Activated CD8-positive, alpha-beta T cell treated with anti-CD3 and anti-CD28 coated beads, Interleukin-2, amount 10 ng/mL, durations not matched to agents 7 days and 5 days (primary cell): ENCODE data around the gene USPL1. TPM values are rescaled to one million over a fixed set of nuclear protein-coding genes. Genes with fewer than 3 reads are reported as not detected.
A peak's percentile ranks its signal among the peaks of the same experiment; 100 is the strongest.

Experiments used
- ATAC-seq: fragments of 150-1000 bp; cut with Tn5 transposase; one replicate; pipeline ENCODE4 v1.10.0; 2021; ENCODE audit warnings: moderate library complexity
- CTCF ChIA-PET: fragments of 350-600 bp; sonication (Branson Sonifier 250); formaldehyde crosslinking; loops from one replicate; lab custom pipeline; 2021; ENCODE audit warnings: antibody characterized with exemption; lab: Charles Lee
- POLR2A ChIA-PET: fragments of 350-600 bp; sonication (Branson Sonifier 250); formaldehyde crosslinking; loops from one replicate; lab custom pipeline; 2021; ENCODE audit warnings: antibody characterized with exemption; lab: Charles Lee
- DNase-seq: peaks from one replicate; pipeline ENCODE4 v3.0.0-alpha.2; 2020
- H3K27ac Mint-ChIP-seq: one replicate; pipeline ENCODE4 v1.8.0; 2021; ENCODE audit warnings: mild to moderate bottlenecking, mixed read lengths
- H3K27me3 Mint-ChIP-seq: one replicate; pipeline ENCODE4 v1.8.0; 2021; ENCODE audit warnings: low read depth, mixed read lengths
- H3K36me3 Mint-ChIP-seq: one replicate; pipeline ENCODE4 v1.8.0; 2021; ENCODE audit warnings: low read depth, mixed read lengths
- H3K4me1 Mint-ChIP-seq: one replicate; pipeline ENCODE4 v1.8.0; 2021; ENCODE audit warnings: low read depth, mixed read lengths
- H3K4me3 Mint-ChIP-seq: one replicate; pipeline ENCODE4 v1.8.0; 2021; ENCODE audit warnings: mild to moderate bottlenecking, mixed read lengths
- H3K9me3 Mint-ChIP-seq: one replicate; pipeline ENCODE4 v1.8.0; 2022; ENCODE audit warnings: mixed read lengths; ENCODE audit not compliant: insufficient read depth
- total RNA-seq, 2 experiments: library from RNA; stranded (reverse); gene quantifications; one replicate each; pipeline ENCODE4 v1.2.3, GENCODE V29; 2021

USPL1 gene
- total RNA-seq, 2 experiments from 2014 or later = 14.8 to 16.7 TPM

DNA sequence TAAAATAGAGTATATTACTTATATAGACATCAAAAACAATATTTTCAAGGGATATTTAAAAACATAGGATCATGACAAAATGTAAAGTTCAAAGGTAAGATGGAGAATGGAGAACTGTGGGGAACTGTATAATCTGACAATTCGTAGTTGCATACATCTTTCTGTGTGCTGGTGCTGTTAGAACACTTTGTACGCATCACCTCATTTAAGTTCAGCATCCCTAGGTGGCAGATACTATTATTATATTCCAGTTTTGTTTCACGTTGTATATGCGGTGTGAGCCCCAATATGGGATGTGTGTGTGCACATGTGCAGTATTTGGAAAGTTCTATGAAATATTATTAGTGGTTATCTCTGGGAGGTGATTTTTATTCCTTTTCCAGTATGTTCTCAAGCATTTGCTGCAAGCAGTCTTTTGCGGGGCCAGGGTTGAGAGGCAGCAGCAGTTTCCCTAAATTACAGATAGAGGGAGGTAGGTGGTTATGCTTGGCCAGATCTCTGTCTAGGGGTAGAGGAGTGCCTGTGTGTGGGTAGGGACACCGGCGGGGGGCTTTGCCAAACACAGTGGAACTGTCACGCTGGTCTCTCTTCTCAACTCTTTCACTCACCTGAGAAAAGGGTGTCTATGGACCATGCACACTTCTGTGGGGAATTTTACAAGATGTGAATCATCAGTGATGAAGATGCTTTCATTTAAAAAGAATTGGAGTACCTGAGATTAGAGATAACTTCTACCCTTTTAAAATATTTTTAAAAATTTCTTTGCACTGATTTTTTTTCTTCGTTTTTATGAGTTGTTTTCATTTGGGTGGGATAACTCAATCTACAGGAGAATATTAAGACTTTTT, 62.0 kb downstream of the USPL1 start:
- Mint-ChIP-seq H3K9me3 (no peaks in the 10 kb centered on the region), H3K4me1 (peaks cover 6% of the 10 kb centered on the region), H3K27me3 (peaks cover 25% of the 10 kb centered on the region), H3K36me3 (no peaks in the 10 kb centered on the region), H3K4me3 (no peak overlapping the region), H3K27ac (no peak overlapping the region)
- ATAC-seq (peak; percentile 93), DNase-seq (peak; percentile 56)
- CTCF ChIA-PET = interaction anchor here (0.8 to 1.1 kb wide), 2 partner anchors 58 to 123 kb away, joined by 3 read pairs; no protein-coding TSS in a partner anchor
- POLR2A ChIA-PET = no interaction called here

DNA sequence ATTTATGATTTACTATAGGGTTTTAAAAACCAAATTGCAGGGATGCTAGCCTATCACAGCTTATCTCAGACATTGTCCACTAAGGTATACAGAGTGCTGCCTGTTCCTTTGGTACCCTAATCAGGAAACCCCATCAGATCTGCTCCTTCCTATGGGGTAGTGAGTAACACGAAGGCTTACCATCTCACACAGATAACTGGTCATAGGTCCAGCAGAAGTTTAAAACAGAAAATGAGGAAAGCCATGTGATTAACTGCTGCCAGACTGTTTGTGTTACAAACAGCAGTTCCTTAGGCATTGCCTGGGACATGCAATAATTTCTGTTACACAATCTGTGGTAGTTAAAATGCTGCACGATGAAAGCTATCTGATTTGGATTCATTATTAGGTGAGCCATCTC, 64.1 kb downstream of the USPL1 start:
- Mint-ChIP-seq H3K36me3 (no peaks in the 10 kb centered on the region), H3K4me1 (peaks cover 10% of the 10 kb centered on the region), H3K4me3 (no peak overlapping the region), H3K27ac (no peak overlapping the region), H3K9me3 (no peaks in the 10 kb centered on the region), H3K27me3 (peaks cover 17% of the 10 kb centered on the region)
- CTCF ChIA-PET = interaction anchor here (0.8 to 1.6 kb wide), 6 partner anchors 15 to 126 kb away, joined by 3 to 5 read pairs (median 3); no protein-coding TSS in a partner anchor
- POLR2A ChIA-PET = no interaction called here
- DNase-seq (no peak), ATAC-seq (no peak)

DNA sequence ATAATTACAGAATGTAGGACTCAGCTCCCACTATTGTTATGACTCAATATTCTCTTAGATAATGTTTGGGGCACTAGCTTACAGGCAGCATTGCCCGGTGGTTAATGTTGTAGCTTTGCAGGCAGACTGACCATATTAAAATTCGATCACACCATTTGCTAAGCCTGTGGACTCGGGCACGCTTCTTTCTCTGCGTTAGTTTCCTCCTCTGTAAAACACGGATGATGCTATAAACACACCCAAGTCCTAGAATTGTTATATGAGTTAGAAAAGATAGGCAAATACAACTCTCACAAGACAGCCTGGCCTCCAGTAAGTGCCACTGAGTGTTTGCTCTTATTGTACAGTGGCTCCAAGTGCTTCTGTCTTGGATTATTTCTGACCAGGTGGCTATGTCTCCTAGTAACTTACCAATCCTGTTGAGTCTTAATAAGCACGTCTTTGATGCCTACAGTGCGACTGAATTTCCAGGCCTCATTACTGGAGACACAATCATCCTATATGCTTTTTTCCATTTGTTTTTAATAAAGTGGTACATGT, 67.7 kb downstream of the USPL1 start:
- ChIA-PET CTCF (no interaction called here), POLR2A (no interaction called here)
- Mint-ChIP-seq H3K36me3 (peaks cover 2% of the 10 kb centered on the region), H3K4me1 (peaks cover 14% of the 10 kb centered on the region), H3K27me3 (peaks cover 21% of the 10 kb centered on the region), H3K9me3 (peaks cover 6% of the 10 kb centered on the region), H3K27ac (no peak overlapping the region), H3K4me3 (no peak overlapping the region)
- DNase-seq = no peak
- ATAC-seq = no peak

DNA sequence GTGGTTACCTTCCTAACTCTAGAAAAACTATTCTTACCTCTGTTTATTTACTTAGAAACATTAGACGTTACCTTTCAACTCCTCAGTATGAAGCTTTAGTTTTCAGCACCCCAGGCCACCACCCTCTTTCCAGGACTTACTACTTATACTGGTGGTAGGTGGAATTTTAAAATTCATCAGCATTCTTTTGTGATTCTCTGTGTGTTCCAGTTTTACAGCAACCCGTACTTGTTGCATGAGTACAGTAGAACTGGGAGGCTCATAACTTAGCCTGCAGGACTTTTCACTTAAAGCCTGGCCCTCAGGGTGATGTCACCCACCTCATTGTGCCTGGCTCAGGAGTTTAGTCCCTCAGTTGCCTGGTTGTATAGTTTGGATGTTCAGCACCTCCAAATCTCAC, 68.3 kb downstream of the USPL1 start:
- CTCF ChIA-PET = no interaction called here
- Mint-ChIP-seq H3K9me3 (peaks cover 6% of the 10 kb centered on the region), H3K36me3 (peaks cover 2% of the 10 kb centered on the region), H3K4me3 (no peak overlapping the region), H3K4me1 (peaks cover 19% of the 10 kb centered on the region), H3K27ac (no peak overlapping the region), H3K27me3 (peaks cover 21% of the 10 kb centered on the region)
- DNase-seq = no peak
- POLR2A ChIA-PET = interaction anchor here (0.7 kb wide), 1 partner anchor 487 kb away, joined by 3 read pairs; no protein-coding TSS in a partner anchor
- ATAC-seq = no peak

DNA sequence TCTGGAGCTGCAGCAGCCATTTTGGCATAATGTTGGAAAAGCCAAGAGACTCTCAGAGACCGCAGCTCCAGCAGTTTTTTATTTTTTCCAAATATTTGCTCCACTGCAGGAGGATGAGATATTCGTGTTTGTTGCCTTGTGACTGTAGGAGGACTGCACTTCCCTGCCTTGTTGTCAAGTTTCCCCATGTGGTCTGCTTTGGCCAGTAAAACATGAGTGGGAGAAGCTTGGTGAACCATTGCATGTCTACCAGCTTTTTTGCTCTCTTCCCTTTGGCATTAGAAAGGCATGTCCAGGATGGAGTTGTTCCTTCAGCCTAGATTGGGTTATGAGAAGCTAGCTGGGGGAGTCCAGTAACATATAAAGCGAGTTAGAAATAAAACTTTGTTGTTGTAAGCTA, 69.9 kb downstream of the USPL1 start:
- Mint-ChIP-seq H3K4me1 (peaks cover 19% of the 10 kb centered on the region), H3K36me3 (peaks cover 2% of the 10 kb centered on the region), H3K27me3 (peaks cover 21% of the 10 kb centered on the region), H3K27ac (no peak overlapping the region), H3K4me3 (no peak overlapping the region), H3K9me3 (peaks cover 6% of the 10 kb centered on the region)
- no peak for ATAC-seq
- POLR2A ChIA-PET = interaction anchor here (0.6 kb wide), 1 partner anchor 221 kb away, joined by 3 read pairs; no protein-coding TSS in a partner anchor
- CTCF ChIA-PET = interaction anchor here (1.2 kb wide), 1 partner anchor 12 kb away, joined by 4 read pairs; no protein-coding TSS in a partner anchor
- no peak for DNase-seq

DNA sequence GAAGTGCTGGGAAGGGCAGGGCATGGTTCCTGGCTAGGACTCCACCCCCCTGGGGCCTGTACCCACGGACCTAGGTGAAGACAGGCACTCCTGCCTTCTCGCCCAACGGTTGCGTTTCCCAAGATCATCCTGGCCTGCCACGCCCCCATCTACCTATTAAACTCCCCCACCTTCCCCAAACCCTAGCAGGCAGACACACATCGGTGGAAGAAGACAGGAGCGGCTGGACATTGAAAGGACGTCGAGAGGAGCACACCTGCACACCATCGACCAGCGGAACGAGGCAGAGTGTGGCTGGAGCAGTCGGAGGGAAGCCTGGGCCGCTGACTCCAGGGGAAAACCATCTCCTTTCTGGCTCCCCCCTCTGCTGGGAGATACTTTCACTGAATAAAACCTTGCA, 72.0 kb downstream of the USPL1 start:
- Mint-ChIP-seq H3K4me3 (no peak overlapping the region), H3K36me3 (peaks cover 3% of the 10 kb centered on the region), H3K27me3 (peaks cover 36% of the 10 kb centered on the region), H3K9me3 (peaks cover 6% of the 10 kb centered on the region), H3K27ac (peak overlapping the region; percentile 43), H3K4me1 (peaks cover 20% of the 10 kb centered on the region)
- CTCF ChIA-PET = interaction anchor here (1.1 to 1.7 kb wide), 2 partner anchors 50 to 77 kb away, joined by 3 read pairs; no protein-coding TSS in a partner anchor
- POLR2A ChIA-PET = no interaction called here
- ATAC-seq = no peak
- DNase-seq = no peak

DNA sequence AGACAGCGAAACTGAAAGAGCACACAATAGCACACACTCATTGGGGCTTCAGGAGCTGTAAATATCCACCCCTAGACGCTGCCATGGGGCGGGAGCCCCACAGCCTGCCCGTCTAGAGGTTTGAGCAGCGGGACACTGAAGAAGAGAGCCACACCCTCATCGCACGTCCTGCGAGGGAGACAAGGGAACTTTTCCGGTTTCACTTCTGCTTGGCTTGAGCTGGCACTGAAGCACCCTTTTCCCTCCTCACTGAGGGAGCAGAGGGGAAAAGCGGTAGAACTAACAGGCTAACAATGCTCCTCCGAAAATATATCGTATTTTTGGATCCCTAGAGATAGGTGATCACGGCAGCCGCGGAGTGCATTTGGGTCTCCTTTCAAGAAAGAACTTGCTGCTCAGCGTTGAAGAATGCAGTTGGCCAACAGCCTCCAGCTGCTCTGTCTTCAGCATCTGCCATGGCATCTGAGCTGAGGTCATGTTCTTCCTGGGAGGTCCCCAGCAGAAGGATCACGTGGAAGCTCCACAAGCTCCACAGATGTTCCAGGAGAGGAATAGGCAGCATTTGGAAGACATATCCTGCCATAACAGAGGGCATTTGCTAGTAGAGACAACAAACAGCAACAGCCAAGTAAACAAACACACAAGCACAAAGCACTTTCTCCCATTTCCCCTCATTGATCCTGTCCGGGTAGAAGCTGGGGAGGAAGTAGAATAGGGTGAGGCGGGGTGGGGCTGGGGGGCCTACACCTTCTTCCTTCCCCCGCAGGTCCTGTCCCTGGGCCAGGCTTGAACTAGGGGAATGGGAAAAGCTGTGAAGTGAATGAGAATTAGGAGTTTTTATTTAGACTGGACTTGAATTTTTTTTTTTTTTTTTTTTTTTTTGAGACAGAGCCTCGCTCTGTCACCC, 72.8 kb downstream of the USPL1 start:
- Mint-ChIP-seq H3K27ac (peak overlapping the region; percentile 43), H3K27me3 (peaks cover 40% of the 10 kb centered on the region), H3K4me3 (peak overlapping the region; percentile 58), H3K9me3 (peaks cover 6% of the 10 kb centered on the region), H3K4me1 (peaks cover 24% of the 10 kb centered on the region), H3K36me3 (peaks cover 5% of the 10 kb centered on the region)
- peak; percentile 38 for DNase-seq
- ChIA-PET POLR2A (no interaction called here), CTCF (interaction anchor here (0.8 to 1.7 kb wide), 4 partner anchors 10 to 76 kb away, joined by 3 to 4 read pairs (median 3); no protein-coding TSS in a partner anchor)
- ATAC-seq = peak; percentile 86

DNA sequence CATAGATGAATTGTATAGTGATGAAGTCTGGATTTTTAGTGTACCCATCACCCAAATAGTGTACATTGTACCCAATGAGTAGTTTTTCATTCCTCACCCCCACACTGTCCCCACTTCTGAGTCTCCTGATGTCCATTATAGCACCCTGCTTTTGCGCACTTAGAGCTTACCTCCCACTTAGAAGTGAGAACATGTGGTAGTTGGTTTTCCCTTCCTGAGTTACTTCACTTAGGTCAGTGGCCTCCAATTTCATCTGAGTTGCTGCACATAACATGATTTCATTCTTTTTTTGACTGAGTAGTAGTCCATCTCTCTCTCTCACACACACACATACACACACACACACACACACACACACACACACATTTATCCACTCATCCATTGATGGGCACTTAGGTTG, 74.4 kb downstream of the USPL1 start:
- ChIA-PET CTCF (no interaction called here), POLR2A (interaction anchor here (0.7 kb wide), 1 partner anchor 44 kb away, joined by 4 read pairs; no protein-coding TSS in a partner anchor)
- peaks cover 6% of the 10 kb centered on the region for H3K9me3 Mint-ChIP-seq
- H3K4me3 Mint-ChIP-seq = no peak overlapping the region
- H3K27ac Mint-ChIP-seq = no peak overlapping the region
- peaks cover 39% of the 10 kb centered on the region for H3K27me3 Mint-ChIP-seq
- DNase-seq (no peak), ATAC-seq (no peak)
- H3K4me1 Mint-ChIP-seq = peaks cover 32% of the 10 kb centered on the region
- H3K36me3 Mint-ChIP-seq = peaks cover 5% of the 10 kb centered on the region

DNA sequence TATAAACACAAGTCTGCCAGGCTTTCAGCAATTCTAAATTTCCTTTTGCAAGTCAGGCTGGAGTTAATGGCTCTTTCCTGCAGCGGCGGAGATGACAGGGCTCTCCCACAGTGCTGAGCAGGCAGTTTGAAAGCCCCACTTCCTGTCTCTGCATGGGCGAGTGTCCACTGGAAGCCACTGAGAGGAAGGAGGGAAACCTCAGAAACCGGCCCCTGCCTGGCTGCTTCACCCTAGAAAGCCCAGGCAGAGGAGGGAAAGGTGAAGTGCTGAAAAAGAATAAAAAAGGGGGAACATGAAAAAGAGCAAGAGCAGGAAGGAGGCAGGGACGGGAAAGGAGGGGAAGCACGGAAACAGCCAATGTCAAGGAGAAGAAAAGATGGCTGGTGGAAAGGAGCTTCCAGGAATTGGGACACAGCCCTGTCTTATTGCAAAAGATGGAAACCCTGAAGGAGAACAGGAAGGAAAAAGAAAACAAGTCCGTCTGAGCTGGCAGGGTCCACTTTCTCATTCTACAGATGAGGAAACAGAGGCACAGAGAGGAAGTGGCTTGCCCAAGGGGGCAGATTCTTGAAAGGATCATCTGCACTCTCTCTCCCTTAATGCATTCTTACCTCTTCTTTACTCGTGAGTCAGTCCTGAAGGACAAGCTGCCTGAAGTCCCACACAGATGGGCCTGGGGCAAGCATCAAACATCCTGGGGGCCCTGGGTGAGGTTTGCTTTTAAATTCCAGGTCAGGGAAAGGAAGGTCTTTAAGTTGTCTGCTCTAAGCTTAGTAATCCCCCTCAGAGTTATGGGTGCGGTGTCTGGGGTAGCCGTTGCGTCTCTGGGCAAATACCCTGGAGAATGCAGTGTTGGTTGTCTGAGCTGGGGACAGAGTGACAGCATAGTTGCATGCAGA, 78.8 kb downstream of the USPL1 start:
- peak overlapping the region; percentile 66 for H3K4me3 Mint-ChIP-seq
- CTCF ChIA-PET = interaction anchor here (0.7 to 1.7 kb wide), 5 partner anchors 11 to 50 kb away, joined by 3 to 6 read pairs (median 3); no protein-coding TSS in a partner anchor
- H3K9me3 Mint-ChIP-seq = no peaks in the 10 kb centered on the region
- H3K27me3 Mint-ChIP-seq = peaks cover 50% of the 10 kb centered on the region
- H3K27ac Mint-ChIP-seq = peak overlapping the region; percentile 56
- ATAC-seq = peak; percentile 82
- peak; percentile 46 for DNase-seq
- H3K36me3 Mint-ChIP-seq = peaks cover 2% of the 10 kb centered on the region
- H3K4me1 Mint-ChIP-seq = peaks cover 30% of the 10 kb centered on the region
- POLR2A ChIA-PET = no interaction called here

DNA sequence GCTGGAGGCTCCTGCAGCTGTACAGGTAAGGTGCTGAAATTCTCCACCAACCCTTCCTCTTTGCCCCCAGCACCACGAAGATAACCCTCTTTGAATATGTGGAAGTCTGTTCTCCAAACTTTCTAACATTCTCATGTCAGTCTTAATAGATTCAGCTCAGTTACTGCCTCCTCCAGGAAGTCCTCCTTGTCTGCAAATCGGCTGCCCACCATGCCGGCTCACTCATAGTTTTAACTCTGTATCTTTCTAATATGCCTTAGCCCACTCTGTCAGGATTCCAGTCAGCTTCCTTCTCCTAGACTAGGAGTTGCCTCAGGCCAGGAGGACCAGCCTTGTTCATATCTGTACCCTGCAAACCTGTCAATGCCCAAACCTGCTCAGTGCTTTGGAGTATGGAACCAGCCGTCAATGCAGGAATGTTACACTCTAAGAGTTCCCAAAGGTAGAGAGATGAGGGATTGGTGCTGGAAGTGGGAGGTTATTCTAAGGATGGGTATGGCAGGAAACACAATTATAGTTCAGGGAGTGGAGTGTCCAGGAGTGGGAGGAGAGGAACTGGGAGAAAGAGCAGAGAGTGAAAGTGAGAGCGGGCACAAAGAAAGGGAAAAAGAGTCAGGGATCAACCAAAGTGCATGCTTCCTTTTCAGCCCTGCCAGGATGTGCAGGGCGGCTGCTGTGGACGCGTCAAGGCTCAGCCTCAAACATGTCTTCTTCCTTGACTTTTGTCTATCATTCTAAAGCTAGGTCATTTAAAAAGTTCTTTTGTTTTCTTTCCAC, 79.6 kb downstream of the USPL1 start:
- Mint-ChIP-seq H3K9me3 (no peaks in the 10 kb centered on the region), H3K4me1 (peaks cover 30% of the 10 kb centered on the region), H3K4me3 (no peak overlapping the region), H3K27me3 (peaks cover 49% of the 10 kb centered on the region), H3K36me3 (peaks cover 2% of the 10 kb centered on the region), H3K27ac (no peak overlapping the region)
- DNase-seq (no peak), ATAC-seq (no peak)
- CTCF ChIA-PET = interaction anchor here (0.7 to 1.7 kb wide), 5 partner anchors 10 to 49 kb away, joined by 3 to 6 read pairs (median 3); no protein-coding TSS in a partner anchor
- POLR2A ChIA-PET = no interaction called here
